ENCODE measurements around the gene SLC6A3. TPM values are rescaled to one million over a fixed set of nuclear protein-coding genes. Genes with fewer than 3 reads are reported as not detected.
A peak's percentile ranks its signal among the peaks of the same experiment; 100 is the strongest.

Gene SLC6A3
- total RNA-seq, 1 experiment from 2014 or later, result 0.74 TPM

DNA sequence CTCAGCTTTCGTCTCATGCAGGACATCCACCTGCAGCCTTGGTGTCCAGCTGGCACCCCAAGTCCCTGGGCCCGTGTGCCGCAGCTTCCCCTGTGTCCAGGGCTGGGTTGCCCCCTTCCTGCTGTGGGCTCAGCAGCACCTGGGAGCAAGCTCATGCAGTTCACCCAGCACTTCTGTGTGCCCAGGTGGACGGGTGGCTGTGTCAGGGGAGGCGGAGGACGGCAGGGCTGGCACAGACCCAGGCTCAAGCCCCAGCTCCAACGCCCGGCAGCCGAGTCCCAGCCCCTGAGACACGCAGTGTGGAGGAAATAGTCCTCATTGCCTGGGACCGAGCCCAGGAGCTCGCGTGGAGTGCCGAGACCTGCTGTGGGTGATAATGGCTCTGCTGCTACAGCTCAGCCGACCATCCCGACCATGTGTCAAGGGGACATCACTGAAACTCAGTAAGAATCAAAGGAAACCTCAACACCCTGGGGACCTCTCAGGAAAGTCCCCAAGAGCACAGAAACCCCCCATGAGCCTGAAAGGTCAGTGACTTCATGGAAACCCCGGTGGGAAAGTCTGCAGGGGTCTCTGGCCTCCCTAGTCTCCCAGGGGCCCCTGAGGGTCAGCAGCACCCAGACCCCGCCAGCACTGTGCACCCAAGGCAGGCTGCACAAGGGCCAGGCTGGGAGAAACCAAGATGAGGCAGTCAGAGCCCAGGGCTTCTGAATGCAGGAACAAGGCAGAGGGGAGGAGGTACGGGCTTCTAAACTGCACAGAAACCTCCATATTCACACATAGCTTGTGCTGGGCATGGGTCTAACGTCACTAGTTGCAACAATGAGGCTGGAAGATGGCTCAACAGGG is 39.7 kb upstream of the SLC6A3 start (continued):
- TF ChIP-seq, protein P1, sequence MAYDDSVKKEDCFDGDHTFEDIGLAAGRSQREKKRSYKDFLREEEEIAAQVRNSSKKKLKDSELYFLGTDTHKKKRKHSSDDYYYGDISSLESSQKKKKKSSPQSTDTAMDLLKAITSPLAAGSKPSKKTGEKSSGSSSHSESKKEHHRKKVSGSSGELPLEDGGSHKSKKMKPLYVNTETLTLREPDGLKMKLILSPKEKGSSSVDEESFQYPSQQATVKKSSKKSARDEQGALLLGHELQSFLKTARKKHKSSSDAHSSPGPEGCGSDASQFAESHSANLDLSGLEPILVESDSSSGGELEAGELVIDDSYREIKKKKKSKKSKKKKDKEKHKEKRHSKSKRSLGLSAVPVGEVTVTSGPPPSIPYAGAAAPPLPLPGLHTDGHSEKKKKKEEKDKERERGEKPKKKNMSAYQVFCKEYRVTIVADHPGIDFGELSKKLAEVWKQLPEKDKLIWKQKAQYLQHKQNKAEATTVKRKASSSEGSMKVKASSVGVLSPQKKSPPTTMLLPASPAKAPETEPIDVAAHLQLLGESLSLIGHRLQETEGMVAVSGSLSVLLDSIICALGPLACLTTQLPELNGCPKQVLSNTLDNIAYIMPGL (CRISPR knock-in tag; IDR thresholded peaks at IDR 0.05), result no peak
- no peak for TF ChIP-seq JUN (CRISPR knock-in tag; IDR thresholded peaks at IDR 0.05)

DNA sequence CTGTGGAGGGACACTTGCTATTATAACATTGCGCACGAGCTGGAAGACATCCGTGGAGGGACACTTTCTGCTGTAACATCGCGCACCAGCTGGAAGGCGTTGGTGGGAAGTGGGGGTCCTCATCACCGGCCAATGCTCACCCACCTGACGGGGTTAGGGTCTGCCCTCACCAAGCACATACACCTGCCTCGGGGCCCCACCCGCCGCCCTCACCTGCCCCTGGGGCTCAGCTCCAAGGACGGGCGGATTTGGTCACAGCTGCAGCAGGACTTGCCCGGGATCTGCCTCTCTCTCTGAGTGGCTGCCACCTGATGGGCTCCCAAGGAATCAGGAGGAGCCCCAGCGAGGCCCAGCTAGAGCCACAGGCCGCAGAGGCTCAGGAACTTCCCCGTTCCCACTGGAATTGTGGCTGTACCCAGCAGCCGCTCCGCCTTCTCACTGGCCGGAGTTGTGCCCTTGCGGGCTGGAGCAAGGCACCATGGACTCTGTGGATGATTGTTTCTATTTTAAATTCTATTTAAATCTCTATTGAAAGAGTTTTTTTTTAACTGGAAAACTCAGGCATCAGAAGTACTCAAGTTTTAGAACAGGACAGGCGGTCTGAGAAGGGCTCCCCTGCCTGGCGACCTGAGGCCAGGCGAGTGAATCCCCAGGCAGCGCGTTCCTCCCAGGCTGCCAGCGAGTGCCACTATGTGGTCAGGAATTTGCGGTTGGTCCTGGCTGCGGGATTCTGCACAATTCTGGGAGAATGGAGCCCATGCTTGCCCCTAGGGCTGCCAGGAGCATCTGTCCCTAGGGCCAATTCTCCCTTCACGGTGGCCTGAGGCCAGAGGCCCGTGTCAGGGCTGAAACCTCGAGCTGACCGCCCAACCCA is 38.9 kb upstream of the SLC6A3 start:
- Mint-ChIP-seq H3K4me3 (no peak overlapping the region), H3K27me3 (ENCODE audit: low read depth) (no peaks in the 10 kb centered on the region), H3K36me3 (peaks cover 39% of the 10 kb centered on the region), H3K27ac (peak overlapping the region; percentile 84; the same call in 1 of the 2 replicates), H3K9me3 (no peaks in the 10 kb centered on the region), H3K4me1 (peaks cover 5% of the 10 kb centered on the region)
- CTCF ChIA-PET, result interaction anchor here (0.8 to 1.3 kb wide), 3 partner anchors 16 to 161 kb away, joined by 3 to 4 read pairs (median 3); no protein-coding TSS in a partner anchor
- POLR2A ChIA-PET, result no interaction called here
- DNase-seq (ENCODE audit: low spot score) (no peak), ATAC-seq (no peak)
- no peak for TF ChIP-seq ZNF317 (CRISPR knock-in tag; IDR thresholded peaks at IDR 0.05; ENCODE audit: borderline replicate concordance, low read depth)
- TF ChIP-seq, protein P2, sequence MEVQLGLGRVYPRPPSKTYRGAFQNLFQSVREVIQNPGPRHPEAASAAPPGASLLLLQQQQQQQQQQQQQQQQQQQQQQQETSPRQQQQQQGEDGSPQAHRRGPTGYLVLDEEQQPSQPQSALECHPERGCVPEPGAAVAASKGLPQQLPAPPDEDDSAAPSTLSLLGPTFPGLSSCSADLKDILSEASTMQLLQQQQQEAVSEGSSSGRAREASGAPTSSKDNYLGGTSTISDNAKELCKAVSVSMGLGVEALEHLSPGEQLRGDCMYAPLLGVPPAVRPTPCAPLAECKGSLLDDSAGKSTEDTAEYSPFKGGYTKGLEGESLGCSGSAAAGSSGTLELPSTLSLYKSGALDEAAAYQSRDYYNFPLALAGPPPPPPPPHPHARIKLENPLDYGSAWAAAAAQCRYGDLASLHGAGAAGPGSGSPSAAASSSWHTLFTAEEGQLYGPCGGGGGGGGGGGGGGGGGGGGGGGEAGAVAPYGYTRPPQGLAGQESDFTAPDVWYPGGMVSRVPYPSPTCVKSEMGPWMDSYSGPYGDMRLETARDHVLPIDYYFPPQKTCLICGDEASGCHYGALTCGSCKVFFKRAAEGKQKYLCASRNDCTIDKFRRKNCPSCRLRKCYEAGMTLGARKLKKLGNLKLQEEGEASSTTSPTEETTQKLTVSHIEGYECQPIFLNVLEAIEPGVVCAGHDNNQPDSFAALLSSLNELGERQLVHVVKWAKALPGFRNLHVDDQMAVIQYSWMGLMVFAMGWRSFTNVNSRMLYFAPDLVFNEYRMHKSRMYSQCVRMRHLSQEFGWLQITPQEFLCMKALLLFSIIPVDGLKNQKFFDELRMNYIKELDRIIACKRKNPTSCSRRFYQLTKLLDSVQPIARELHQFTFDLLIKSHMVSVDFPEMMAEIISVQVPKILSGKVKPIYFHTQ (CRISPR knock-in tag; IDR thresholded peaks at IDR 0.05), result no peak
- no peak for TF ChIP-seq ZNF671 (CRISPR knock-in tag; IDR thresholded peaks at IDR 0.05)
- TF ChIP-seq KAT7 (CRISPR knock-in tag; IDR thresholded peaks at IDR 0.05; ENCODE audit: borderline replicate concordance), result no peak
- no peak for TF ChIP-seq TP53 (CRISPR knock-in tag; IDR thresholded peaks at IDR 0.05)
- TF ChIP-seq GTF2I (CRISPR knock-in tag; conservative IDR thresholded peaks at IDR 0.05), result no peak
- TF ChIP-seq TCF7 (CRISPR knock-in tag; IDR thresholded peaks at IDR 0.05; ENCODE audit: low read depth), result no peak
- no peak for TF ChIP-seq NFYB (CRISPR knock-in tag; conservative IDR thresholded peaks at IDR 0.05; ENCODE audit: low read depth)
- TF ChIP-seq, protein P3, sequence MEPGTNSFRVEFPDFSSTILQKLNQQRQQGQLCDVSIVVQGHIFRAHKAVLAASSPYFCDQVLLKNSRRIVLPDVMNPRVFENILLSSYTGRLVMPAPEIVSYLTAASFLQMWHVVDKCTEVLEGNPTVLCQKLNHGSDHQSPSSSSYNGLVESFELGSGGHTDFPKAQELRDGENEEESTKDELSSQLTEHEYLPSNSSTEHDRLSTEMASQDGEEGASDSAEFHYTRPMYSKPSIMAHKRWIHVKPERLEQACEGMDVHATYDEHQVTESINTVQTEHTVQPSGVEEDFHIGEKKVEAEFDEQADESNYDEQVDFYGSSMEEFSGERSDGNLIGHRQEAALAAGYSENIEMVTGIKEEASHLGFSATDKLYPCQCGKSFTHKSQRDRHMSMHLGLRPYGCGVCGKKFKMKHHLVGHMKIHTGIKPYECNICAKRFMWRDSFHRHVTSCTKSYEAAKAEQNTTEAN (CRISPR knock-in tag; IDR thresholded peaks at IDR 0.05), result no peak

DNA sequence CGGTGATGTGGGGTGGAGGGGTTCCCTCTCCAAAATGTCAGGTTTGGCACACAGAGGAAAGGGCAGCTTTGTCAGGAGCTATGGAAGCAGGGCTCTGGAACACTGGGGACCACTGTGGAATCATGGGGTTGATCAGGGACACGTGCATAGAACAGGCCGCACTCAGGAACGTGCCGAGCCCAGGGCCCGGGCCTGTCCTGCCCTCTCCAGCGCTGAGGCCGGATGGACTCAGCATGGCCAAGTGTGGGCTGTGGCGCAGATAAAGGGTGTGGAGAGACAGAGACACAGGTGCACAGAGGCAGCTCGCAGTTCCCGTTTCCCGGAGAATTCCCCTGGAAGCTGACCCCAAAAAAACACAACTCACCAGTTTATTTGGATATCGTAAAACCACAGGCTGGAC is 37.8 kb upstream of the SLC6A3 start:
- Mint-ChIP-seq H3K9me3 (no peaks in the 10 kb centered on the region), H3K27ac (peak overlapping the region; percentile 84), H3K4me3 (no peak overlapping the region), H3K27me3 (ENCODE audit: low read depth) (no peaks in the 10 kb centered on the region), H3K4me1 (peaks cover 5% of the 10 kb centered on the region), H3K36me3 (peaks cover 42% of the 10 kb centered on the region)
- DNase-seq (ENCODE audit: low spot score), result no peak
- ATAC-seq, result no peak
- ChIA-PET CTCF (interaction anchor here (0.8 to 2.0 kb wide), 2 partner anchors 15 to 162 kb away, joined by 3 to 8 read pairs; no protein-coding TSS in a partner anchor), POLR2A (no interaction called here)
- TF ChIP-seq JUN (CRISPR knock-in tag; IDR thresholded peaks at IDR 0.05) (no peak), ATF1 (CRISPR knock-in tag; IDR thresholded peaks at IDR 0.05) (no peak), TEAD4 (CRISPR knock-in tag; IDR thresholded peaks at IDR 0.05) (no peak), MYBL2 (CRISPR knock-in tag; IDR thresholded peaks at IDR 0.05) (no peak), FOXJ3 (CRISPR knock-in tag; IDR thresholded peaks at IDR 0.05; ENCODE audit: borderline replicate concordance) (no peak), SOX15 (CRISPR knock-in tag; IDR thresholded peaks at IDR 0.05) (no peak), NR2C2 (CRISPR knock-in tag; IDR thresholded peaks at IDR 0.05) (no peak)
- TF ChIP-seq, protein P4, sequence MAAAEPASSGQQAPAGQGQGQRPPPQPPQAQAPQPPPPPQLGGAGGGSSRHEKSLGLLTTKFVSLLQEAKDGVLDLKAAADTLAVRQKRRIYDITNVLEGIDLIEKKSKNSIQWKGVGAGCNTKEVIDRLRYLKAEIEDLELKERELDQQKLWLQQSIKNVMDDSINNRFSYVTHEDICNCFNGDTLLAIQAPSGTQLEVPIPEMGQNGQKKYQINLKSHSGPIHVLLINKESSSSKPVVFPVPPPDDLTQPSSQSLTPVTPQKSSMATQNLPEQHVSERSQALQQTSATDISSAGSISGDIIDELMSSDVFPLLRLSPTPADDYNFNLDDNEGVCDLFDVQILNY (CRISPR knock-in tag; IDR thresholded peaks at IDR 0.05), result no peak
- TF ChIP-seq, protein P5, sequence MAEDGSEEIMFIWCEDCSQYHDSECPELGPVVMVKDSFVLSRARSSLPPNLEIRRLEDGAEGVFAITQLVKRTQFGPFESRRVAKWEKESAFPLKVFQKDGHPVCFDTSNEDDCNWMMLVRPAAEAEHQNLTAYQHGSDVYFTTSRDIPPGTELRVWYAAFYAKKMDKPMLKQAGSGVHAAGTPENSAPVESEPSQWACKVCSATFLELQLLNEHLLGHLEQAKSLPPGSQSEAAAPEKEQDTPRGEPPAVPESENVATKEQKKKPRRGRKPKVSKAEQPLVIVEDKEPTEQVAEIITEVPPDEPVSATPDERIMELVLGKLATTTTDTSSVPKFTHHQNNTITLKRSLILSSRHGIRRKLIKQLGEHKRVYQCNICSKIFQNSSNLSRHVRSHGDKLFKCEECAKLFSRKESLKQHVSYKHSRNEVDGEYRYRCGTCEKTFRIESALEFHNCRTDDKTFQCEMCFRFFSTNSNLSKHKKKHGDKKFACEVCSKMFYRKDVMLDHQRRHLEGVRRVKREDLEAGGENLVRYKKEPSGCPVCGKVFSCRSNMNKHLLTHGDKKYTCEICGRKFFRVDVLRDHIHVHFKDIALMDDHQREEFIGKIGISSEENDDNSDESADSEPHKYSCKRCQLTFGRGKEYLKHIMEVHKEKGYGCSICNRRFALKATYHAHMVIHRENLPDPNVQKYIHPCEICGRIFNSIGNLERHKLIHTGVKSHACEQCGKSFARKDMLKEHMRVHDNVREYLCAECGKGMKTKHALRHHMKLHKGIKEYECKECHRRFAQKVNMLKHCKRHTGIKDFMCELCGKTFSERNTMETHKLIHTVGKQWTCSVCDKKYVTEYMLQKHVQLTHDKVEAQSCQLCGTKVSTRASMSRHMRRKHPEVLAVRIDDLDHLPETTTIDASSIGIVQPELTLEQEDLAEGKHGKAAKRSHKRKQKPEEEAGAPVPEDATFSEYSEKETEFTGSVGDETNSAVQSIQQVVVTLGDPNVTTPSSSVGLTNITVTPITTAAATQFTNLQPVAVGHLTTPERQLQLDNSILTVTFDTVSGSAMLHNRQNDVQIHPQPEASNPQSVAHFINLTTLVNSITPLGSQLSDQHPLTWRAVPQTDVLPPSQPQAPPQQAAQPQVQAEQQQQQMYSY (CRISPR knock-in tag; IDR thresholded peaks at IDR 0.05), result no peak
